Type B pancreatic cell (in vitro differentiated cells): ENCODE data around the gene NKAIN2. TPM values are rescaled to one million over a fixed set of nuclear protein-coding genes. Genes with fewer than 3 reads are reported as not detected.

Experiments
- DNase-seq: peaks from one replicate; pipeline ENCODE4 v3.0.0; 2021; ENCODE audit warnings: mixed read lengths; ENCODE audit not compliant: unreplicated experiment; ENCODE audit errors: extremely low spot score
- H3K27ac Mint-ChIP-seq: 2 replicates; pipeline ENCODE4 v1.8.0; 2021; ENCODE audit warnings: mild to moderate bottlenecking, mixed read lengths
- H3K27me3 Mint-ChIP-seq: 2 replicates; pipeline ENCODE4 v1.8.0; 2021; ENCODE audit warnings: mixed read lengths
- H3K36me3 Mint-ChIP-seq: 2 replicates; pipeline ENCODE4 v1.8.0; 2021; ENCODE audit warnings: mixed read lengths
- H3K4me1 Mint-ChIP-seq: one replicate; pipeline ENCODE4 v1.8.0; 2021; ENCODE audit warnings: mixed read lengths; ENCODE audit not compliant: unreplicated experiment
- H3K4me3 Mint-ChIP-seq: 2 replicates; pipeline ENCODE4 v1.8.0; 2021; ENCODE audit warnings: mild to moderate bottlenecking, mixed read lengths
- H3K9me3 Mint-ChIP-seq: 2 replicates; pipeline ENCODE4 v1.8.0; 2021; ENCODE audit warnings: mixed read lengths
- total RNA-seq: library from RNA; stranded (reverse); gene quantifications from 2 replicates; pipeline ENCODE4 v1.2.1, GENCODE V29; 2021; ENCODE audit warnings: low replicate concordance
- TF ChIP-seq, protein P1 (sequence below): fragments of 200-600 bp; sonication (generic); conservative IDR thresholded peaks from 2 replicates; pipeline ENCODE4 v1.5.0; 2021; ENCODE audit warnings: antibody characterized with exemption, mild to moderate bottlenecking

Gene NKAIN2
- total RNA-seq, 1 donor from 2014 or later, result 1.7 TPM

DNA sequence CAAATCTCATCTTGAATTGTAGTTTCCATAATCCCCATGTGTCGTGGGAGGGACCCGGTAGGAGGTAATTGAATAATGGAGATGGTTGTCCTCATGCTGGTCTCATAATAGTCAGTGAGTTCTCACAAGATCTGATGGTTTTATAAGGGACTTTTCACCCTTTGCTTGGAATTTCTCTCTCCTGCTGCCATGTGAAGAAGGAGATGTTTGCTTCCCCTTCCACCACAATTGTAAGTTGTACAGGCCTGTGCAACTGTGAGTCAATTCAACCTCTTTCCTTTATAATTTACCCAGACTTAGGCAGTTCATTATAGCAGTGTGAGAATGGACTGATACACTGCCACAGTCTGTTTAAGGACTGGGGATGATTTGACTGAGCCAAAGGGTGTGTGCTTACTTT is 44.7 kb downstream of the NKAIN2 start:
- no peak for DNase-seq
- H3K4me3 Mint-ChIP-seq, result no peak overlapping the region
- no peaks in the 10 kb centered on the region for H3K4me1 Mint-ChIP-seq
- no peaks in the 10 kb centered on the region for H3K36me3 Mint-ChIP-seq
- H3K27ac Mint-ChIP-seq, result no peak overlapping the region
- no peaks in the 10 kb centered on the region for H3K9me3 Mint-ChIP-seq
- TF ChIP-seq, protein P1, sequence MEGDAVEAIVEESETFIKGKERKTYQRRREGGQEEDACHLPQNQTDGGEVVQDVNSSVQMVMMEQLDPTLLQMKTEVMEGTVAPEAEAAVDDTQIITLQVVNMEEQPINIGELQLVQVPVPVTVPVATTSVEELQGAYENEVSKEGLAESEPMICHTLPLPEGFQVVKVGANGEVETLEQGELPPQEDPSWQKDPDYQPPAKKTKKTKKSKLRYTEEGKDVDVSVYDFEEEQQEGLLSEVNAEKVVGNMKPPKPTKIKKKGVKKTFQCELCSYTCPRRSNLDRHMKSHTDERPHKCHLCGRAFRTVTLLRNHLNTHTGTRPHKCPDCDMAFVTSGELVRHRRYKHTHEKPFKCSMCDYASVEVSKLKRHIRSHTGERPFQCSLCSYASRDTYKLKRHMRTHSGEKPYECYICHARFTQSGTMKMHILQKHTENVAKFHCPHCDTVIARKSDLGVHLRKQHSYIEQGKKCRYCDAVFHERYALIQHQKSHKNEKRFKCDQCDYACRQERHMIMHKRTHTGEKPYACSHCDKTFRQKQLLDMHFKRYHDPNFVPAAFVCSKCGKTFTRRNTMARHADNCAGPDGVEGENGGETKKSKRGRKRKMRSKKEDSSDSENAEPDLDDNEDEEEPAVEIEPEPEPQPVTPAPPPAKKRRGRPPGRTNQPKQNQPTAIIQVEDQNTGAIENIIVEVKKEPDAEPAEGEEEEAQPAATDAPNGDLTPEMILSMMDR, result no peak
- H3K27me3 Mint-ChIP-seq, result peaks cover 23% of the 10 kb centered on the region

DNA sequence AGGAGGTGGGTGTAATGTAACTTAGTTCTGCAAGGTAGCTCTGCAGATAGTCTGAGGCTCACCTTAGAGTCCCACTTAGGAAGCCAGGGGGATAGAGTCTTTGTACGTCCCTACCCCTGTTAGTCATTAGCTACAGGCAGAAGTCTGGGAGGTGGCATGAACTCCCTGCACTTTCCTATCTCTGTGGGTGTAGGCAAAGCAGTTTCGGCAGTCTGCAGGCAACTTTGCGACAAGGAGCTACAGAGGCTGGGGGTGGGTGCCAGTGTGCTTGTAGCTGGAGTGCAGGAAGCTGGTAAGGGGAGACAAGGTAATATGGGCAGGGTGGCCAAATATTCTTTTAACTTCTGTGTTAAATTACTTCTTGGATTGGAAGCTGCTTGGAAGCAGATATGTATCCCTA is 45.7 kb downstream of the NKAIN2 start:
- Mint-ChIP-seq H3K9me3 (no peaks in the 10 kb centered on the region), H3K27me3 (peaks cover 13% of the 10 kb centered on the region), H3K4me1 (no peaks in the 10 kb centered on the region), H3K36me3 (no peaks in the 10 kb centered on the region), H3K4me3 (no peak overlapping the region), H3K27ac (no peak overlapping the region)
- TF ChIP-seq, protein P1, result no peak
- DNase-seq, result no peak

DNA sequence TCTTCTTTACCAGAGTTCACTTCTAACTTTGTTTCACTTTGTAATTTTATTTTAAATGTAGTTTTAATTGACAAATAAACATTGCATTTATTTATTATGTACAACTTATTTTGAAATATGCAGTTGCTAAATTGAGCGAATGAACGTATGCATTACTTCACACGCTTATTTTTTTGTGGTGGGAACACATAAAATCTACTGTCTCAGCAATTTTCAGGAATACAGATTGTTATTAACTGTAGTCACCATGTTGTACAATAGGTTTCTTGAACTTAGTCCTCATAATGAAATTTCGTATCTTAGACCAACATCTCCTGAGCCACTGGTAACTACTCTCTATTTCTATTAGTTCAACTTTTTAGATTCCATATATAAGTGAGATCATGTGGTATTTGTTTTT is 46.9 kb downstream of the NKAIN2 start:
- no peaks in the 10 kb centered on the region for H3K9me3 Mint-ChIP-seq
- H3K4me3 Mint-ChIP-seq, result no peak overlapping the region
- DNase-seq, result no peak
- no peak overlapping the region for H3K27ac Mint-ChIP-seq
- peaks cover 12% of the 10 kb centered on the region for H3K27me3 Mint-ChIP-seq
- no peaks in the 10 kb centered on the region for H3K4me1 Mint-ChIP-seq
- H3K36me3 Mint-ChIP-seq, result no peaks in the 10 kb centered on the region
- TF ChIP-seq, protein P1, result no peak

DNA sequence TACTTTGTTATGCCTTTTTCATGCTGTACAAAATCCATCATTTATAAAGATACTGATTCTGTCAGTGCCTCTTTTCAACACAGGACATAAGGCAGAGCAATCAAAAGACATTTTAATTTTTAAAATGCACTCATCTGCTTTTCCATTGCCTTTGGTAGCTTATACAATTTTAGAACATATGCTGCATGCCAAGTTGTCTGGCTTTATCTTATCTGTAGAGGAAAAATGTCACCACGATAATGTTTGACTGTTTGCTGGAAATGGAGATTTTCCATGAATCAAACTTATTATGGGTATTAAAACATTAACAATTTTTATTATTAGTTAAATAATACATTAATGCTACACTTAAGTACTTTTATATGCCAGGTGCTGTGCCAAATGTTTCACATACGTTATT is 50.5 kb downstream of the NKAIN2 start:
- TF ChIP-seq, protein P1, result no peak
- H3K4me1 Mint-ChIP-seq, result no peaks in the 10 kb centered on the region

DNA sequence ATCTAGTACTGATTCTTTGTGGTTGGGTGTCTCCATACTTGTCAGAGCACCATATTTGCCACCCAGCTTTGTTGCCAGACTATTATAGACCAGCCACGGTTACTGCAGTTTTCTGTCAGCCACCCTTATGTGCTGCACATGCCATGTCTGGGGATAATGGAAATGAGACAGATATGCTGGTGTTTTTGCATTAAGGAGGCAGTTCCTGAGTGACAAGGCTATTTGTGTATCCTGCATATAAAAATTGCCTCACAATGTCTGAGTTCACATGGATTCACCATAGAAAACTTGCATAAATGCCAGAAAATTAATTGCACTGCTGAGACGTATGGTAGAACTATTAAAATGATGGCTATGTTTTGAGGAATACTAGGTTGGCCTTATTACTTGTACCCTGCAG is 51.8 kb downstream of the NKAIN2 start:
- no peak for DNase-seq
- TF ChIP-seq, protein P1, result no peak
- Mint-ChIP-seq H3K4me1 (no peaks in the 10 kb centered on the region), H3K27ac (no peak overlapping the region), H3K9me3 (no peaks in the 10 kb centered on the region), H3K27me3 (no peaks in the 10 kb centered on the region), H3K36me3 (no peaks in the 10 kb centered on the region), H3K4me3 (no peak overlapping the region)

More for the DNA sequence above, 50.5 kb downstream of the NKAIN2 start:
- peaks cover under 1% of the 10 kb centered on the region for H3K27me3 Mint-ChIP-seq
- no peak for DNase-seq
- no peaks in the 10 kb centered on the region for H3K36me3 Mint-ChIP-seq
- no peak overlapping the region for H3K27ac Mint-ChIP-seq
- H3K9me3 Mint-ChIP-seq, result no peaks in the 10 kb centered on the region
- no peak overlapping the region for H3K4me3 Mint-ChIP-seq

DNA sequence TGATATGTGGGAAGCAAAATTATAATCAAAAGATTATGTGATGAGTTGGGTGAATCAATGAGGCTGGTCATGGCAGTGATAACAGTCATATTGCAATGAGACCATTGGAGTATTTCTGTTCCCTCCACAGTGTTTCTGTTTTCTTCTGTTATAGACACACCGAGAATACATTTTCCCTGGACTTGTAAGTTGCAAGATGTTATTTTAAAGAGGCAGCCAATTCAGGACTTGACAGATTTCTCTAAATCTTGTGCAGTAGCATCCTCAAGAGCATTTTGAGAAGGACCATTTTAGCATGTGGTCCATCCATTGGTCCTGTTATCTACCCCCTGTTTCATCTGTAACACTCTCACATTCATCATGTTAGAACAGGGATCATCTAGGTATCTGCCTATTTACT is 55.6 kb downstream of the NKAIN2 start:
- H3K4me3 Mint-ChIP-seq, result no peak overlapping the region
- H3K9me3 Mint-ChIP-seq, result no peaks in the 10 kb centered on the region
- no peaks in the 10 kb centered on the region for H3K36me3 Mint-ChIP-seq
- H3K4me1 Mint-ChIP-seq, result no peaks in the 10 kb centered on the region
- H3K27me3 Mint-ChIP-seq, result peaks cover 6% of the 10 kb centered on the region
- no peak for DNase-seq
- H3K27ac Mint-ChIP-seq, result no peak overlapping the region
- TF ChIP-seq, protein P1, result no peak
